HepG2 (cell line): ENCODE data around the gene HMCN2. TPM values are rescaled to one million over a fixed set of nuclear protein-coding genes. Genes with fewer than 3 reads are reported as not detected.

ENCODE experiments used
- ARID2 ChIP-seq: sonication (generic); formaldehyde crosslinking; IDR thresholded peaks from 2 replicates; pipeline ENCODE4 v1.8.1; 2022; ENCODE audit warnings: mild to moderate bottlenecking, missing genetic modification reagents, borderline replicate concordance
- ELF1 ChIP-seq: sonication (generic); formaldehyde crosslinking; IDR thresholded peaks from 2 replicates; pipeline ENCODE4 v1.4.0; 2020; ENCODE audit warnings: missing genetic modification reagents
- ELF4 ChIP-seq: sonication (generic); formaldehyde crosslinking; IDR thresholded peaks from 2 replicates; pipeline ENCODE4 v1.5.0; 2020; ENCODE audit warnings: missing genetic modification reagents, mild to moderate bottlenecking, moderate library complexity, borderline replicate concordance
- GABPB1 ChIP-seq: IDR thresholded peaks from 2 replicates; pipeline ENCODE4 v1.6.1; 2016; ENCODE audit warnings: mild to moderate bottlenecking, missing genetic modification reagents, moderate library complexity, missing compliant biosample characterization
- HCFC1 ChIP-seq: fragments of 150-350 bp; IDR thresholded peaks from 2 replicates; pipeline ENCODE4 v1.6.1; 2014; ENCODE audit warnings: low read depth, low read length
- NFYB ChIP-seq: sonication (generic); formaldehyde crosslinking; IDR thresholded peaks from 2 replicates; pipeline ENCODE4 v1.4.0; 2020; ENCODE audit warnings: missing genetic modification reagents
- PLRG1 ChIP-seq: fragments of 450-650 bp; conservative IDR thresholded peaks from 2 replicates; pipeline ENCODE4 v1.6.1; 2016
- RERE ChIP-seq: IDR thresholded peaks from 2 replicates; pipeline ENCODE4 v1.6.1; 2016; ENCODE audit warnings: low read depth, missing genetic modification reagents, missing compliant biosample characterization
- RXRB ChIP-seq: IDR thresholded peaks from 2 replicates; pipeline ENCODE4 v1.6.1; 2016; ENCODE audit warnings: borderline replicate concordance, missing genetic modification reagents, missing compliant biosample characterization
- ZNF143 ChIP-seq: sonication (generic); formaldehyde crosslinking; IDR thresholded peaks from 2 replicates; pipeline ENCODE4 v1.4.0; 2020; ENCODE audit warnings: missing genetic modification reagents
- ZNF574 ChIP-seq: sonication (generic); formaldehyde crosslinking; IDR thresholded peaks from 2 replicates; pipeline ENCODE4 v1.4.0; 2020; ENCODE audit warnings: missing genetic modification reagents
- ZNF644 ChIP-seq: IDR thresholded peaks from 2 replicates; pipeline ENCODE4 v1.6.1; 2016; ENCODE audit warnings: low read depth
- ZNF75D ChIP-seq: sonication (generic); formaldehyde crosslinking; IDR thresholded peaks from 2 replicates; pipeline ENCODE4 v1.8.1; 2023; ENCODE audit warnings: missing genetic modification reagents, mild to moderate bottlenecking, borderline replicate concordance
- polyA plus RNA-seq, 8 experiments: library from polyadenylated mRNA; depleted of rRNA in 3 of 8; stranded (reverse) in 7 of 8; unstranded in 1 of 8; fragments of >200 nt; fragmentation: Illumina TruSeq in 4 of 8; extraction: Trizol in 4 of 8; gene quantifications; 2 replicates each; pipeline versions ENCODE4 v1.2.1 to v1.2.3, GENCODE V29; 2011 to 2016; ENCODE audit warnings: low read depth in 4 of 8, missing spikeins in 1 of 8, mixed read lengths in 1 of 8; ENCODE audit not compliant: insufficient read depth in 1 of 8
- total RNA-seq, 5 experiments: library from RNA; depleted of rRNA; stranded (reverse); fragments of >200 nt; fragmentation: Illumina TruSeq; extraction: Trizol; gene quantifications; 2 replicates each; pipeline ENCODE4 v1.2.3, GENCODE V29; 2016; ENCODE audit warnings: low read depth in 1 of 5

The HMCN2 gene
- total and polyA plus RNA-seq, 2 of the 13 experiments (the other 11 are each of a cell fraction or from before 2014, with no cell fraction given) = 0.09 TPM; not detected in 1

- TF ChIP-seq ZNF574 (CRISPR knock-in tag) (peak; percentile 30; the same call in 1 of the 2 replicates), RXRB (peak; percentile 52; the same call in 1 of the 2 replicates), ELF1 (peak; percentile 90), NFYB (peak; percentile 82), ELF4 (CRISPR knock-in tag) (no peak), ZNF143 (CRISPR knock-in tag) (peak; percentile 94), ZNF75D (CRISPR knock-in tag) (no peak), HCFC1 (peak; percentile 83), PLRG1 (no peak), ARID2 (CRISPR knock-in tag) (no peak), ZNF644 (CRISPR knock-in tag) (0 out of 2 replicates have a peak, but pooled peaks have one; percentile 7), GABPB1 (CRISPR knock-in tag) (peak; percentile 71; the same call in 1 of the 2 replicates), RERE (CRISPR knock-in tag) (no peak)
Observed at GRCh38 chr9:130240410-130241197, 25.0 kb upstream of the HMCN2 start (continued).
